Measurements from ENCODE around the gene SNAP25.
A peak's percentile ranks its signal among the peaks of the same experiment; 100 is the strongest.

SNAP25 gene

GRCh38 chr20:10217721-10218410 is 764 bp upstream of the SNAP25 start:
- DNase-seq, result peak; percentile 58 to 85 (median 73)

GRCh38 chr20:10219452-10219791 is 792 bp downstream of the SNAP25 start:
- DNase-seq, result peak; percentile 65 to 91 (median 84)

GRCh38 chr20:10219993-10220750 is 1.5 kb downstream of the SNAP25 start:
- DNase-seq, result no peak

GRCh38 chr20:10221021-10221420 is 2.4 kb downstream of the SNAP25 start:
- DNase-seq, result no peak

- no peak for DNase-seq
Measured at GRCh38 chr20:10225439-10226060, 6.9 kb downstream of the SNAP25 start.

GRCh38 chr20:10228330-10228729 is 9.7 kb downstream of the SNAP25 start:
- DNase-seq, result no peak

- no peak for DNase-seq
Measured at GRCh38 chr20:10231290-10231689, 12.7 kb downstream of the SNAP25 start.

GRCh38 chr20:10236540-10237533 is 18.2 kb downstream of the SNAP25 start:
- DNase-seq, result no peak

- DNase-seq, result peak in 1 of 3 donors; percentile 17
Measured at GRCh38 chr20:10239954-10240353, 21.3 kb downstream of the SNAP25 start.

GRCh38 chr20:10240655-10241054 is 22.0 kb downstream of the SNAP25 start:
- no peak for DNase-seq

- no peak for DNase-seq
Measured at GRCh38 chr20:10242166-10242565, 23.5 kb downstream of the SNAP25 start.

GRCh38 chr20:10247440-10247839 is 28.8 kb downstream of the SNAP25 start:
- DNase-seq, result no peak

- DNase-seq, result no peak
Measured at GRCh38 chr20:10249048-10249770, 30.6 kb downstream of the SNAP25 start.

- DNase-seq, result no peak
Measured at GRCh38 chr20:10249822-10250221, 31.2 kb downstream of the SNAP25 start.

GRCh38 chr20:10250902-10251301 is 32.3 kb downstream of the SNAP25 start:
- no peak for DNase-seq

GRCh38 chr20:10253780-10254179 is 35.1 kb downstream of the SNAP25 start:
- peak in 2 of 3 donors; percentile 1 for DNase-seq

GRCh38 chr20:10255846-10256245 is 37.2 kb downstream of the SNAP25 start:
- no peak for DNase-seq

- DNase-seq, result no peak
Measured at GRCh38 chr20:10259166-10259565, 40.5 kb downstream of the SNAP25 start.

GRCh38 chr20:10260316-10260715 is 41.7 kb downstream of the SNAP25 start:
- DNase-seq, result no peak

- DNase-seq, result no peak
Measured at GRCh38 chr20:10261702-10262101, 43.1 kb downstream of the SNAP25 start.

- DNase-seq, result no peak
Measured at GRCh38 chr20:10263385-10264165, 44.9 kb downstream of the SNAP25 start.

Measured in suppressor macrophage treated with lipopolysaccharide for 1 hour (primary cell).